Measurements from ENCODE around the gene UNC93B1. TPM values are rescaled to one million over a fixed set of nuclear protein-coding genes. Genes with fewer than 3 reads are reported as not detected.

Gene UNC93B1
- total RNA-seq, 1 donor from 2014 or later = 74.7 TPM

GRCh38 chr11:68016904-68017817 is 13.3 kb upstream of the UNC93B1 start:
- Histone ChIP-seq H3K4me3 (no peak overlapping the region), H3K9me3 (no peaks in the 10 kb centered on the region), H3K27ac (no peak overlapping the region), H3K27me3 (no peaks in the 10 kb centered on the region), H3K36me3 (no peaks in the 10 kb centered on the region), H3K4me1 (peaks cover 0 to 9% of the 10 kb centered on the region in 2 donors)
- TF ChIP-seq CTCF (IDR thresholded peaks at IDR 0.05) = no peak
- DNase-seq (ENCODE audit: low spot score in 2 of 2) = no peak
- intact Hi-C loops (cut with DNase I) = loop anchor here (10.0 kb wide), 1 partner anchor 428 kb away; no protein-coding TSS in a partner anchor

GRCh38 chr11:68016161-68016903 is 12.4 kb upstream of the UNC93B1 start:
- H3K4me1 ChIP-seq = peaks cover 0 to 15% of the 10 kb centered on the region in 2 donors
- no peak for DNase-seq (ENCODE audit: low spot score in 2 of 2)
- H3K27ac ChIP-seq = no peak overlapping the region
- no peaks in the 10 kb centered on the region for H3K9me3 ChIP-seq
- intact Hi-C loops (cut with DNase I) = loop anchor here (10.0 kb wide), 1 partner anchor 428 kb away; no protein-coding TSS in a partner anchor
- TF ChIP-seq CTCF (IDR thresholded peaks at IDR 0.05) = no peak
- no peak overlapping the region for H3K4me3 ChIP-seq
- no peaks in the 10 kb centered on the region for H3K36me3 ChIP-seq
- H3K27me3 ChIP-seq = no peaks in the 10 kb centered on the region

- no peak for DNase-seq (ENCODE audit: low spot score in 2 of 2)
- peaks cover 4 to 22% of the 10 kb centered on the region in 2 donors for H3K4me1 ChIP-seq
- no peaks in the 10 kb centered on the region for H3K36me3 ChIP-seq
- intact Hi-C loops (cut with DNase I) = loop anchor here (10.0 kb wide), 1 partner anchor 429 kb away; no protein-coding TSS in a partner anchor
- H3K27ac ChIP-seq = no peak overlapping the region
- H3K9me3 ChIP-seq = no peaks in the 10 kb centered on the region
- H3K27me3 ChIP-seq = no peaks in the 10 kb centered on the region
- no peak overlapping the region for H3K4me3 ChIP-seq
- TF ChIP-seq CTCF (IDR thresholded peaks at IDR 0.05) = no peak
These were observed 11.6 kb upstream of the UNC93B1 start for GRCh38 chr11:68015467-68015866.

GRCh38 chr11:68014947-68015447 is 11.1 kb upstream of the UNC93B1 start:
- DNase-seq (ENCODE audit: low spot score in 2 of 2) = no peak
- intact Hi-C loops (cut with DNase I) = loop anchor here (10.0 kb wide), 1 partner anchor 430 kb away; no protein-coding TSS in a partner anchor
- no peak for TF ChIP-seq CTCF (IDR thresholded peaks at IDR 0.05)
- peaks cover 6 to 24% of the 10 kb centered on the region in 2 donors for H3K4me1 ChIP-seq
- H3K9me3 ChIP-seq = no peaks in the 10 kb centered on the region
- H3K4me3 ChIP-seq = no peak overlapping the region
- no peaks in the 10 kb centered on the region for H3K27me3 ChIP-seq
- no peaks in the 10 kb centered on the region for H3K36me3 ChIP-seq
- H3K27ac ChIP-seq = peak overlapping the region in 1 of 2 donors; percentile 56

- TF ChIP-seq CTCF (IDR thresholded peaks at IDR 0.05) = no peak
- peak overlapping the region; percentile 50 to 56 for H3K27ac ChIP-seq
- H3K36me3 ChIP-seq = no peaks in the 10 kb centered on the region
- no peak overlapping the region for H3K4me3 ChIP-seq
- no peaks in the 10 kb centered on the region for H3K9me3 ChIP-seq
- DNase-seq (ENCODE audit: low spot score in 2 of 2) = peak in 1 of 2 donors; percentile 80
- H3K4me1 ChIP-seq = peaks cover 9 to 31% of the 10 kb centered on the region in 2 donors
- intact Hi-C loops (cut with DNase I) = loop anchor here (10.0 kb wide), 1 partner anchor 430 kb away; no protein-coding TSS in a partner anchor
- H3K27me3 ChIP-seq = no peaks in the 10 kb centered on the region
These were observed 10.5 kb upstream of the UNC93B1 start for GRCh38 chr11:68014157-68014946.
